ENCODE results near the gene H19.

H19 gene

GRCh38 chr11:1998290-1998689, 648 bp upstream of the H19 start:
- TF ChIP-seq, protein P1, sequence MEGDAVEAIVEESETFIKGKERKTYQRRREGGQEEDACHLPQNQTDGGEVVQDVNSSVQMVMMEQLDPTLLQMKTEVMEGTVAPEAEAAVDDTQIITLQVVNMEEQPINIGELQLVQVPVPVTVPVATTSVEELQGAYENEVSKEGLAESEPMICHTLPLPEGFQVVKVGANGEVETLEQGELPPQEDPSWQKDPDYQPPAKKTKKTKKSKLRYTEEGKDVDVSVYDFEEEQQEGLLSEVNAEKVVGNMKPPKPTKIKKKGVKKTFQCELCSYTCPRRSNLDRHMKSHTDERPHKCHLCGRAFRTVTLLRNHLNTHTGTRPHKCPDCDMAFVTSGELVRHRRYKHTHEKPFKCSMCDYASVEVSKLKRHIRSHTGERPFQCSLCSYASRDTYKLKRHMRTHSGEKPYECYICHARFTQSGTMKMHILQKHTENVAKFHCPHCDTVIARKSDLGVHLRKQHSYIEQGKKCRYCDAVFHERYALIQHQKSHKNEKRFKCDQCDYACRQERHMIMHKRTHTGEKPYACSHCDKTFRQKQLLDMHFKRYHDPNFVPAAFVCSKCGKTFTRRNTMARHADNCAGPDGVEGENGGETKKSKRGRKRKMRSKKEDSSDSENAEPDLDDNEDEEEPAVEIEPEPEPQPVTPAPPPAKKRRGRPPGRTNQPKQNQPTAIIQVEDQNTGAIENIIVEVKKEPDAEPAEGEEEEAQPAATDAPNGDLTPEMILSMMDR (IDR thresholded peaks at IDR 0.05; ENCODE audit: insufficient read depth, low read depth, low read length, missing control alignments), result no peak
- H3K4me3 ChIP-seq (ENCODE audit: low read length), result no peak overlapping the region
- no peak for DNase-seq (ENCODE audit: low read depth)

GRCh38 chr11:1994121-1994520, 3.5 kb downstream of the H19 start:
- TF ChIP-seq, protein P1 (IDR thresholded peaks at IDR 0.05; ENCODE audit: insufficient read depth, low read depth, low read length, missing control alignments), result no peak
- DNase-seq (ENCODE audit: low read depth), result no peak
- no peak overlapping the region for H3K4me3 ChIP-seq (ENCODE audit: low read length)

GRCh38 chr11:1992111-1992510, 5.5 kb downstream of the H19 start:
- H3K4me3 ChIP-seq (ENCODE audit: low read length), result no peak overlapping the region
- TF ChIP-seq, protein P1 (IDR thresholded peaks at IDR 0.05; ENCODE audit: insufficient read depth, low read depth, low read length, missing control alignments), result no peak
- no peak for DNase-seq (ENCODE audit: low read depth)

DNA sequence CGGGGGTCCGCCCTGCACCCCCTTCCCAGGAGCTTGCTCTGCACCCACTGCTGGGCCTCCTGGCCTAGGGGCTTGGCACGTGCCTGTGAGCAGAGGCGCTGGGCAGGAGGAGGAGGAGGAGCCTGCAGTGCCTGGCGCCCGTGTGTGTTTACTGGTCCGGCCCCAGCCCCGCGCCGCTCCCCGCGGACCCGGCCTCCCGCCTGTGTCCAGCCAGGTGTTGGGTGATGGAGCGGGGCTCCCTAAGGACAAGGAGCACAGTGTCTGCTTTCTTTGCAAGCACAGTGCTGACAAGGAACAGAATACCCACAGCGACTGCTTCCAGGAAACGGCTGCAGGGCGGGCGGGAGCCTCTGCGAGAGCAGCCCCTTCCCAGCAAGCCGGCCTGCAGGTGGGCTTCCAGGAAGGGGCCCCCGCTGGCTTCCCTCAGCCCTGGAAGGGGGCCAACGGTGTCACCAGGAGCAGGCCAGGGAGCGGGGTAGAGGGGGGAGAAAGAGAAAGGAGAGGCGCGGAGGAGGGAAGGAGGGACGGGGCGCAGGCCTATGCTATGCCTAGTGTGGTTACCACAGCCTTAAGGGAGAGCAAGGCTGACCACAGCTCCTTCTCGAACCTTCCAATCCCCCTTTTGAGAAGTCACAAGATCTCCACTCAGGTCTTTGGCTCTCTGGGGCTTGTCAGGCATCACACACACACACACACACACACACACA, 6.6 kb downstream of the H19 start:
- no peak overlapping the region for H3K4me3 ChIP-seq (ENCODE audit: low read length)
- DNase-seq (ENCODE audit: low read depth), result no peak
- TF ChIP-seq, protein P1 (IDR thresholded peaks at IDR 0.05; ENCODE audit: insufficient read depth, low read depth, low read length, missing control alignments), result no peak

DNA sequence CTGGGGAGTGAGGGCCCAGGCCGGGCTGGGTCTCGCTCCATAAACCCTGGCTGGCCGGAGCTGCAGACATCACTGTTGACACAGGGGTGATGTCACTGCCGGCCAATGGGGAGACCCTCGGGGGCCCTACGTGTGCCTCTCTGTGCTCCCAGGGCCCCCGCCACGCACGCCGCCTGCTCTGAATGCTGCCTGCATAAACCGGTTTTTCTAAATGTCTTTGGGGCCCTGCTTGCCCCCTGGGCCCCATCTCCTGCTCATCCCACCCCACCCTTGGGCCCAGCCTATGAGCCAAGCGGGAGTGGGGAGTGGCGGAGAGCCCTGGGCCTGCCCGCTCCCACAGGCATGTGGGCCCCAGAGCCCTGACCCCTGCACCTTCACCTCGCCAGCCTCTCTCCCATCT, 7.7 kb downstream of the H19 start:
- no peak overlapping the region for H3K4me3 ChIP-seq (ENCODE audit: low read length)
- no peak for DNase-seq (ENCODE audit: low read depth)
- TF ChIP-seq, protein P1 (IDR thresholded peaks at IDR 0.05; ENCODE audit: insufficient read depth, low read depth, low read length, missing control alignments), result no peak

DNA sequence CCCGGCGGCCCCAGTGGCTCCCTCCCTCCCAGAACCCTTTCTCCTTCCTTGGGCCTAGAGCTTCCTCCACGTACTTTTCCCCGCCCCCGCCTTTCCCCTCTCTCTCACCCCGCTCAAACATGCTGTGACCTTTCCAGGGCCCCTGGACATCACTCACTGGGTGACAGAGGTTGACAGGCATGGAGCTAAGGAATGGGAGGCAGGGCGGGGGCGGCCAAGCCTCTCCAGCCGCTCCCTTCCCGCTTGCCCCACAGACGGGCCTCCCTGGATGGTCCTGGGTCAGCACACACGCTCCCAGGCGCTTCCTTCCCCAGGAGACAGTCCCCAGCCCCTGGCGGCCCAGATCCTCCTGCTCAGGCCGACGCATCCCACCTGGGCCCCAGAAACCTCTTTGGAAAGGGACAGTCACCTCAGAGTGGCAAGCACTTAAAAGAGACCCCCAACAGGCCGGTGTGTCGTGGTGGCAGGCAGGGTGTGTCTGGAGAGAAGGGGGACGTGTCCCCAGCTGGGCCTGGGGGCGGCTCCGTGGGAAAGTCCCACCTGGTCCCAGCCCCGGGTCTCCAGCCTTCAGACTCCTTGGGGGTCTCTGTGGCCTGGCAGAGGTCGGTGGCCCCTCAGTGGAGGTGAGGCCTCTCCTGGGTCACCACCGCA, 8.8 kb downstream of the H19 start:
- no peak overlapping the region for H3K4me3 ChIP-seq (ENCODE audit: low read length)
- TF ChIP-seq, protein P1 (IDR thresholded peaks at IDR 0.05; ENCODE audit: insufficient read depth, low read depth, low read length, missing control alignments), result no peak
- no peak for DNase-seq (ENCODE audit: low read depth)

GRCh38 chr11:1988174-1988573, 9.5 kb downstream of the H19 start:
- no peak for DNase-seq (ENCODE audit: low read depth)
- H3K4me3 ChIP-seq (ENCODE audit: low read length), result no peak overlapping the region
- TF ChIP-seq, protein P1 (IDR thresholded peaks at IDR 0.05; ENCODE audit: insufficient read depth, low read depth, low read length, missing control alignments), result no peak
